Activated T-helper 1 cell treated with anti-CD3 and anti-CD28 coated beads, Interleukin-12 subunit alpha, Interleukin-12 subunit beta, Interleukin-2, Interleukin-4 antibody, amounts not matched to agents 30 ng/mL and 10 ng/mL and 1 ng/mL, durations not matched to agents 14 hours and 24 hours and 36 hours (primary cell): Measurements from ENCODE around the gene C1QTNF2. TPM values are rescaled to one million over a fixed set of nuclear protein-coding genes. Genes with fewer than 3 reads are reported as not detected.

Source experiments
- DNase-seq: peaks from one replicate; pipeline ENCODE4 v3.0.0; 2021; ENCODE audit warnings: low spot score
- H3K27ac Mint-ChIP-seq: one replicate; pipeline ENCODE4 v1.8.0; 2021; ENCODE audit warnings: mild to moderate bottlenecking, mixed read lengths
- H3K27me3 Mint-ChIP-seq: one replicate; pipeline ENCODE4 v1.8.0; 2022; ENCODE audit warnings: mild to moderate bottlenecking, moderate library complexity, mixed read lengths; ENCODE audit not compliant: insufficient read depth
- H3K36me3 Mint-ChIP-seq: one replicate; pipeline ENCODE4 v1.8.0; 2021; ENCODE audit warnings: low read depth, mixed read lengths
- H3K4me1 Mint-ChIP-seq: one replicate; pipeline ENCODE4 v1.8.0; 2021; ENCODE audit warnings: low read depth, mixed read lengths
- H3K4me3 Mint-ChIP-seq: one replicate; pipeline ENCODE4 v1.8.0; 2021; ENCODE audit warnings: mild to moderate bottlenecking, moderate library complexity, mixed read lengths
- H3K9me3 Mint-ChIP-seq: one replicate; pipeline ENCODE4 v1.8.0; 2021; ENCODE audit warnings: mixed read lengths
- intact Hi-C: fragments of 100-400 bp; cut with micrococcal nuclease; formaldehyde crosslinking; loops from one replicate; pipeline ENCODE4 v1.15.1; 2024
- total RNA-seq: library from RNA; stranded (reverse); gene quantifications from 2 replicates; pipeline ENCODE4 v1.2.3, GENCODE V29; 2022

The C1QTNF2 gene
- total RNA-seq, 1 donor from 2014 or later, result not detected

GRCh38 chr5:160385496-160385895 lies 15.1 kb upstream of the C1QTNF2 start:
- Mint-ChIP-seq H3K36me3 (no peaks in the 10 kb centered on the region), H3K27me3 (peaks cover 29% of the 10 kb centered on the region), H3K4me3 (no peak overlapping the region), H3K27ac (no peak overlapping the region), H3K4me1 (no peaks in the 10 kb centered on the region), H3K9me3 (peaks cover 13% of the 10 kb centered on the region)
- intact Hi-C loops, result no loop called here
- DNase-seq, result no peak

GRCh38 chr5:160384681-160385080 lies 14.3 kb upstream of the C1QTNF2 start:
- H3K36me3 Mint-ChIP-seq, result no peaks in the 10 kb centered on the region
- peaks cover 13% of the 10 kb centered on the region for H3K9me3 Mint-ChIP-seq
- H3K27me3 Mint-ChIP-seq, result peaks cover 32% of the 10 kb centered on the region
- no peak overlapping the region for H3K27ac Mint-ChIP-seq
- no peak for DNase-seq
- intact Hi-C loops, result no loop called here
- no peak overlapping the region for H3K4me3 Mint-ChIP-seq
- H3K4me1 Mint-ChIP-seq, result no peaks in the 10 kb centered on the region

GRCh38 chr5:160382346-160382745 lies 11.9 kb upstream of the C1QTNF2 start:
- Mint-ChIP-seq H3K9me3 (peaks cover 4% of the 10 kb centered on the region), H3K27me3 (peaks cover 34% of the 10 kb centered on the region), H3K4me1 (no peaks in the 10 kb centered on the region), H3K4me3 (no peak overlapping the region), H3K36me3 (no peaks in the 10 kb centered on the region), H3K27ac (no peak overlapping the region)
- DNase-seq, result no peak
- intact Hi-C loops, result no loop called here

GRCh38 chr5:160380041-160380440 lies 9.6 kb upstream of the C1QTNF2 start:
- DNase-seq, result no peak
- no peaks in the 10 kb centered on the region for H3K36me3 Mint-ChIP-seq
- intact Hi-C loops, result no loop called here
- no peaks in the 10 kb centered on the region for H3K4me1 Mint-ChIP-seq
- peaks cover 42% of the 10 kb centered on the region for H3K27me3 Mint-ChIP-seq
- no peak overlapping the region for H3K4me3 Mint-ChIP-seq
- H3K9me3 Mint-ChIP-seq, result no peaks in the 10 kb centered on the region
- no peak overlapping the region for H3K27ac Mint-ChIP-seq

GRCh38 chr5:160379511-160379910 lies 9.1 kb upstream of the C1QTNF2 start:
- DNase-seq, result no peak
- Mint-ChIP-seq H3K4me1 (no peaks in the 10 kb centered on the region), H3K9me3 (no peaks in the 10 kb centered on the region), H3K27me3 (peaks cover 45% of the 10 kb centered on the region), H3K4me3 (no peak overlapping the region), H3K27ac (no peak overlapping the region), H3K36me3 (no peaks in the 10 kb centered on the region)
- intact Hi-C loops, result no loop called here

- H3K4me1 Mint-ChIP-seq, result no peaks in the 10 kb centered on the region
- H3K27ac Mint-ChIP-seq, result no peak overlapping the region
- H3K4me3 Mint-ChIP-seq, result no peak overlapping the region
- DNase-seq, result no peak
- H3K9me3 Mint-ChIP-seq, result no peaks in the 10 kb centered on the region
- no peaks in the 10 kb centered on the region for H3K36me3 Mint-ChIP-seq
- H3K27me3 Mint-ChIP-seq, result peaks cover 50% of the 10 kb centered on the region
- intact Hi-C loops, result no loop called here
These were observed 7.9 kb upstream of the C1QTNF2 start for GRCh38 chr5:160378330-160378729.

- no peak for DNase-seq
- H3K27me3 Mint-ChIP-seq, result peaks cover 53% of the 10 kb centered on the region
- H3K4me3 Mint-ChIP-seq, result no peak overlapping the region
- H3K4me1 Mint-ChIP-seq, result no peaks in the 10 kb centered on the region
- no peaks in the 10 kb centered on the region for H3K36me3 Mint-ChIP-seq
- no peak overlapping the region for H3K27ac Mint-ChIP-seq
- intact Hi-C loops, result no loop called here
- no peaks in the 10 kb centered on the region for H3K9me3 Mint-ChIP-seq
These were observed 7.2 kb upstream of the C1QTNF2 start for GRCh38 chr5:160377651-160378050.

- H3K4me1 Mint-ChIP-seq, result no peaks in the 10 kb centered on the region
- no peaks in the 10 kb centered on the region for H3K36me3 Mint-ChIP-seq
- intact Hi-C loops, result no loop called here
- H3K9me3 Mint-ChIP-seq, result no peaks in the 10 kb centered on the region
- H3K4me3 Mint-ChIP-seq, result no peak overlapping the region
- peaks cover 56% of the 10 kb centered on the region for H3K27me3 Mint-ChIP-seq
- no peak for DNase-seq
- H3K27ac Mint-ChIP-seq, result no peak overlapping the region
These were observed 6.0 kb upstream of the C1QTNF2 start for GRCh38 chr5:160376416-160376815.

GRCh38 chr5:160375701-160376100 lies 5.3 kb upstream of the C1QTNF2 start:
- H3K4me3 Mint-ChIP-seq, result no peak overlapping the region
- H3K4me1 Mint-ChIP-seq, result peaks cover 3% of the 10 kb centered on the region
- no peak for DNase-seq
- peaks cover 59% of the 10 kb centered on the region for H3K27me3 Mint-ChIP-seq
- no peaks in the 10 kb centered on the region for H3K9me3 Mint-ChIP-seq
- intact Hi-C loops, result no loop called here
- H3K36me3 Mint-ChIP-seq, result no peaks in the 10 kb centered on the region
- H3K27ac Mint-ChIP-seq, result no peak overlapping the region

- Mint-ChIP-seq H3K9me3 (no peaks in the 10 kb centered on the region), H3K27me3 (peaks cover 61% of the 10 kb centered on the region), H3K4me3 (no peak overlapping the region), H3K4me1 (peaks cover 5% of the 10 kb centered on the region), H3K36me3 (no peaks in the 10 kb centered on the region), H3K27ac (no peak overlapping the region)
- no peak for DNase-seq
- intact Hi-C loops, result no loop called here
These were observed 4.7 kb upstream of the C1QTNF2 start for GRCh38 chr5:160375166-160375565.

GRCh38 chr5:160371294-160371693 lies 868 bp upstream of the C1QTNF2 start:
- intact Hi-C loops, result no loop called here
- peaks cover 79% of the 10 kb centered on the region for H3K27me3 Mint-ChIP-seq
- H3K4me1 Mint-ChIP-seq, result peaks cover 13% of the 10 kb centered on the region
- no peaks in the 10 kb centered on the region for H3K36me3 Mint-ChIP-seq
- no peaks in the 10 kb centered on the region for H3K9me3 Mint-ChIP-seq
- no peak for DNase-seq
- H3K27ac Mint-ChIP-seq, result no peak overlapping the region
- no peak overlapping the region for H3K4me3 Mint-ChIP-seq

- intact Hi-C loops, result no loop called here
- Mint-ChIP-seq H3K27ac (no peak overlapping the region), H3K27me3 (peaks cover 79% of the 10 kb centered on the region), H3K9me3 (no peaks in the 10 kb centered on the region), H3K4me3 (no peak overlapping the region), H3K36me3 (no peaks in the 10 kb centered on the region), H3K4me1 (peaks cover 13% of the 10 kb centered on the region)
- DNase-seq, result no peak
These were observed 248 bp upstream of the C1QTNF2 start for GRCh38 chr5:160370713-160371034.

GRCh38 chr5:160367885-160368284 lies 2.5 kb downstream of the C1QTNF2 start:
- Mint-ChIP-seq H3K36me3 (no peaks in the 10 kb centered on the region), H3K27me3 (peaks cover 56% of the 10 kb centered on the region), H3K4me1 (peaks cover 13% of the 10 kb centered on the region), H3K9me3 (no peaks in the 10 kb centered on the region), H3K4me3 (no peak overlapping the region), H3K27ac (no peak overlapping the region)
- DNase-seq, result no peak
- intact Hi-C loops, result no loop called here

- Mint-ChIP-seq H3K4me3 (no peak overlapping the region), H3K27me3 (peaks cover 50% of the 10 kb centered on the region), H3K9me3 (no peaks in the 10 kb centered on the region), H3K36me3 (no peaks in the 10 kb centered on the region), H3K4me1 (peaks cover 13% of the 10 kb centered on the region), H3K27ac (no peak overlapping the region)
- intact Hi-C loops, result no loop called here
- no peak for DNase-seq
These were observed 3.2 kb downstream of the C1QTNF2 start for GRCh38 chr5:160367261-160367660.
